GM19193 (cell line): ENCODE measurements around the gene ZIK1.

ENCODE experiments used
- POLR2A ChIP-seq: IDR thresholded peaks from 4 replicates; pipeline ENCODE4 v1.6.1; 2011; ENCODE audit not compliant: insufficient read depth, insufficient read length; ENCODE audit errors: extremely low read depth

Gene ZIK1

GRCh38 chr19:57583521-57584416, at the start of gene ZIK1:
Gene ZIK1 (plus strand): TSS chr19:57584145. CDS start chr19:57584357, 212 bp downstream.
- TF ChIP-seq POLR2A, result peak; percentile 52

DNA sequence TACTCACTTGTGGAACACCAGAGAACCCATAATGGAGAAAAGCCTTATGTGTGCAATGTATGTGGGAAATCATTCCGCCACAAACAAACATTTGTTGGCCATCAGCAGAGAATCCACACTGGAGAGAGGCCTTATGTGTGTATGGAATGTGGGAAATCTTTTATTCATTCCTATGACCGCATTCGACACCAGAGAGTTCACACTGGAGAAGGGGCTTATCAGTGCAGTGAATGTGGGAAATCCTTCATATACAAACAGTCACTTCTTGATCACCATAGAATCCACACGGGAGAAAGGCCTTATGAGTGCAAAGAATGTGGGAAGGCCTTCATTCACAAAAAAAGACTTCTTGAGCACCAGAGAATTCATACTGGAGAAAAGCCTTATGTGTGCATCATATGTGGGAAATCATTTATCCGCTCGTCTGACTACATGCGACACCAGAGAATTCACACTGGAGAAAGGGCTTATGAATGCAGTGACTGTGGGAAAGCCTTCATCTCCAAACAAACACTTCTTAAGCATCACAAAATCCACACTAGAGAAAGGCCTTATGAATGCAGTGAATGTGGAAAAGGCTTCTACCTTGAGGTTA, 45.9 kb upstream of the ZIK1 start:
- TF ChIP-seq POLR2A, result no peak

GRCh38 chr19:57546513-57546912, 37.4 kb upstream of the ZIK1 start:
- no peak for TF ChIP-seq POLR2A

GRCh38 chr19:57552432-57552831, 31.5 kb upstream of the ZIK1 start:
- TF ChIP-seq POLR2A, result no peak

GRCh38 chr19:57557659-57558058, 26.3 kb upstream of the ZIK1 start:
- TF ChIP-seq POLR2A, result no peak

GRCh38 chr19:57558525-57558924, 25.4 kb upstream of the ZIK1 start:
- TF ChIP-seq POLR2A, result no peak

GRCh38 chr19:57559008-57559403, 24.9 kb upstream of the ZIK1 start:
- TF ChIP-seq POLR2A, result no peak

DNA sequence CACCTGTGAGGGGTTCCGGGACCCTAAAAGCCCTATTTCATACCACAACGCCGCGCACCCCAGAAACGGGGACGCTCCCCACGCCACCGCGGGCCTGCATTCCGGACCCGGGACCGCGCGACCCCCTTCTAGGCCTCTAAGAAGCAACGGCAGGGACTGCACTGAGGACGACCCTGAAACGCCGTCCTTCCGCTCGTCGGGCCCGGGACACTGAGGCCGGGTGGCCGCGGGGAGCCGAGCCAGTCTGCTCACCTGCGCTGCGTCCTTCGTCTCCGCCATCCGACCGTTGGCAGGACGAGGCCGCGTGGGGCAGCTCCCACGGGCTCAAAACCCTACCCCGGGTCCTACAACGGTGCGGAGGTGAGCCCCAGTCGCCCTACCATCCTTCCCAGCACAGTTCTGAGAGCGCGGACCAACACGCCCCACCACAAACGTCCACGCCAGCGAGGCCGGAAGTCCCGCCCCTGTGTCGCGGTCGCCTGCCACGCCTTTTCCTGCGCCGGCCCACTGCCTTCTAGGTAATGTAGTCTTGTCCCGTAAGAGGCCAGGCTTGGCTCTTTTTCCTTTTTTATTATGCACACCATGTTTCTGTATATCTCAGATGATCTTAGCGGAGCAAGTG, 24.4 kb upstream of the ZIK1 start, which contains the start of gene ZNF550:
Gene ZNF550 (minus strand): TSS at position 460 of the 622 bp plus-strand sequence. CDS start 181 bp downstream, at position 279.
- peak; percentile 66 for TF ChIP-seq POLR2A

GRCh38 chr19:57560049-57560491, 23.9 kb upstream of the ZIK1 start:
- no peak for TF ChIP-seq POLR2A

DNA sequence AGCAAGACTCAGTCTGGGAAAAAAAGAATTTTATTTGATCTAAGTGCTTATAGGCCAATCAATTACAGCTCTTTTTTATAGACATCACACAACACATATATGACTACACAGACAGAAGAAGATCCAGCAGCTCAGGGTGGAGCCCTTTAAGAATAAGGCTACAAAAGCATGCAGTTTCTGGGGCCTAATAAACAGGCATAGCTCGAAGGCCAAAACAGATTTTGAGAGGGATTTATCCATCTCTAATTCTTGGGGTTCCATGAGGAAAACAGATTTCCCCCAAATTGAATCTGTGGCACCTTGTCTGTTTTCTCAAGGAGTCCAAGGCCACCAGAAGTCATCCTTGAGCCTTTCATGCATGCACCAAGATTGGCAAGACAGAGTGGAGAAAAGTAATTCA, 20.4 kb upstream of the ZIK1 start:
- TF ChIP-seq POLR2A, result no peak

DNA sequence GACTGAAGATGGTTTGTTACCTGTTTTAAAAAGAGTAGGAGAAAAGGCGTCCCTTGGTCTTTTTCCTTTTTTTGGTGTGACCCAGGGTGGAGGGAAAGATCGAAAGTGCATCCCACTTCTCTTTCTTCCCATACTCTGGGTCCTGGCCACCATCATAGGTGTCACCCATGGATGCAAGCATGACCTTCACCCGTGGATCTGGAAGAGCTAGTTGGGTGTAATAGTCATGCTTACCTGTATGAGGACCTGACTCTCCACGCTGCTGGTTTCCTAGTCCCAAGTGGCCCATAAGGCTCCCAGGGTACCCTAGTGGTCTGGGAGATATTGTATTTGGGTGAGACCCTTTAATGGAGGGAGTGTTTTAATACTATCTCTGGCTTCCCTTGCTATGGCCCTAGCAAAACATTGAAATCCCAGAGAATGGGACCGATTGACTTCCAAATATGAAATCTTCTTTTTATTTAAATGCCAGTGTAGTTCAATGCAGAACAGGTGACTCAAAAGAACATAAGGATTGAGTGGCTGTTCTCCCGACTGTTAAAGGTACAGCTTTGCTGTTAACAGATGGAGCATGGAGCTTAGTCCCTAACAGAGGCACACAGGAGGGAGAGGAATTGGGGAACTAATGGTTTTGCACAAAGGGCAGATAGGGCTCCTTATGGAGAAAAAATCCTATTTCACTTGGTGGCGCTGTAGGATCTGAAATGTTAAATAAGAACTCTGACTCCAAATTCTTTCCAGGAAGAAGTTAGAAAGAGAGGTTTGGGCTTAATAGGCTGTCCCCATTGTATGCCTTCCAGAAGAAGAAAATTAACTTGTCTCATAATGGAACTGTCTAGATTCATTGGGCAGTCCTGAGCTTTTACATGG, 17.3 kb upstream of the ZIK1 start:
- no peak for TF ChIP-seq POLR2A

- no peak for TF ChIP-seq POLR2A
Observed at GRCh38 chr19:57570707-57571106, 13.2 kb upstream of the ZIK1 start.

- TF ChIP-seq POLR2A, result no peak
Observed at GRCh38 chr19:57572415-57572947, 11.5 kb upstream of the ZIK1 start.

- TF ChIP-seq POLR2A, result no peak
Observed at GRCh38 chr19:57576661-57577060, 7.3 kb upstream of the ZIK1 start.
